Transverse colon (tissue), 4 donors: ENCODE data around the gene DCLK2.

ENCODE experiments used
- EP300 ChIP-seq: sonication (generic); formaldehyde crosslinking; IDR thresholded peaks from one replicate; pipeline ENCODE4 v1.6.1; 2017; ENCODE audit warnings: antibody characterized with exemption, low read depth
- POLR2A ChIP-seq: fragments of 450-650 bp; IDR thresholded peaks from one replicate; pipeline ENCODE4 v1.6.1; 2016; ENCODE audit warnings: antibody characterized with exemption, mild to moderate bottlenecking, moderate library complexity
- POLR2AphosphoS5 ChIP-seq, 3 donors: sonication (generic); formaldehyde crosslinking; IDR thresholded peaks; one replicate each; pipeline ENCODE4 v1.6.1; 2016; ENCODE audit warnings: antibody characterized with exemption in 3 of 3
- TF ChIP-seq, protein P1 (sequence below), 5 experiments: fragments of 200-600 bp in 3 of 5; fragments of 450-650 bp in 2 of 5; sonication (generic) in 3 of 5; IDR thresholded peaks; 1 replicate in 2 of 5; 2 replicates in 3 of 5; pipeline ENCODE4 v1.5.1; 2016 to 2017; ENCODE audit warnings: antibody characterized with exemption in 5 of 5, inconsistent platforms in 3 of 5, mild to moderate bottlenecking in 2 of 5, moderate library complexity in 1 of 5

DNA sequence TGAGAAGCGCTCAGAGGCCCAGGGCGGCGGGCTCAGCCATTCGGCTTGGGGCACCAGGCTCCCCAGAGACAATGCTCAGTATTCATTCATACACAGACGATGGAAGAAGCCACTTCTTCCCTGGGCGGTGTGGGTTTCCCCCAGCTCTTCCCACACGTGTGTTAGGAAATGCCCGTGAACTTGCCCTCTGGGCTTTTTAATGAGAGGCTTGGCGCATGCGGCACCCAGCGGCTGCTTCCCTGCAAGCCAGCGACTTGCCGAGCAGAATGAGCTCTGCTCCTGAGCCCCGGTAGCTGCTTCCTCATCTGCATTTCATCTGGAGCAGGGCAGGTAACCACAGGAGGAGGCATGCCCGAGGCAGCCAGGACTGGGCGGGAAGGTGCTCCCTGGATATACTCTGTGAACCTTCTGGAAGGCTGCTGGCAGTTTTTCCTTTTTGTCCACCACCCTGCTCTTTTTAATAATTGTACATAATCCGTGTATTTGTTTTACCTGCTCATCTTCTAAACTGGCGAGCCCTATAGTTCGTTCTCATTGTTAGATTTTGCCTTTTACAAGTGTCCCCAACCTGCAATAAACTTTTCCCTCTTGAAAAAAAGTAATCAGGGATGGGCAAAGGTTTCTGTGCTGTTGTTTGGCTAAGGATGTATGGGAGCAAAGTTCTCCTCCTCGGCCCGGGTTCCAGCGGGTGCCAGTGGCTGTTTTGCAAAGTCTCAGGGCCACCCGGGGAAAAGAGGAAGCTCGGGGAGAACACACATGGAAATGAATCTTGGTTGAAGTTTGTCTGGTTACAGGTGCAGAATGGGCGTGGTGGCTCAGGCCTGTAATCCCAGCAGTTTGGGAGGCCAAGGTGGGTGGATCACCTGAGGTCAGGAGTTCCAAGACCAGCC is 178.8 kb downstream of the DCLK2 start:
- TF ChIP-seq, protein P1, sequence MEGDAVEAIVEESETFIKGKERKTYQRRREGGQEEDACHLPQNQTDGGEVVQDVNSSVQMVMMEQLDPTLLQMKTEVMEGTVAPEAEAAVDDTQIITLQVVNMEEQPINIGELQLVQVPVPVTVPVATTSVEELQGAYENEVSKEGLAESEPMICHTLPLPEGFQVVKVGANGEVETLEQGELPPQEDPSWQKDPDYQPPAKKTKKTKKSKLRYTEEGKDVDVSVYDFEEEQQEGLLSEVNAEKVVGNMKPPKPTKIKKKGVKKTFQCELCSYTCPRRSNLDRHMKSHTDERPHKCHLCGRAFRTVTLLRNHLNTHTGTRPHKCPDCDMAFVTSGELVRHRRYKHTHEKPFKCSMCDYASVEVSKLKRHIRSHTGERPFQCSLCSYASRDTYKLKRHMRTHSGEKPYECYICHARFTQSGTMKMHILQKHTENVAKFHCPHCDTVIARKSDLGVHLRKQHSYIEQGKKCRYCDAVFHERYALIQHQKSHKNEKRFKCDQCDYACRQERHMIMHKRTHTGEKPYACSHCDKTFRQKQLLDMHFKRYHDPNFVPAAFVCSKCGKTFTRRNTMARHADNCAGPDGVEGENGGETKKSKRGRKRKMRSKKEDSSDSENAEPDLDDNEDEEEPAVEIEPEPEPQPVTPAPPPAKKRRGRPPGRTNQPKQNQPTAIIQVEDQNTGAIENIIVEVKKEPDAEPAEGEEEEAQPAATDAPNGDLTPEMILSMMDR (IDR thresholded peaks at IDR 0.05) = no peak
- TF ChIP-seq POLR2A = no peak
- no peak for TF ChIP-seq POLR2AphosphoS5 (IDR thresholded peaks at IDR 0.05)
- no peak for TF ChIP-seq EP300
